Stimulated activated naive CD8-positive, alpha-beta T cell treated with anti-CD3 and anti-CD28 coated beads, Interleukin-15, Interleukin-2, amounts not matched to agents 100 U/mL and 50 U/mL, for 24 hours (primary cell): ENCODE measurements around the gene DSCAML1.
A peak's percentile ranks its signal among the peaks of the same experiment; 100 is the strongest.

Experiments
- ATAC-seq: fragments of 150-1000 bp; cut with Tn5 transposase; one replicate; pipeline ENCODE4 v1.10.0; 2021
- DNase-seq: peaks from one replicate; pipeline ENCODE4 v3.0.0; 2021

The DSCAML1 gene

GRCh38 chr11:117580866-117581265 is 216.2 kb downstream of the DSCAML1 start:
- no peak for DNase-seq
- no peak for ATAC-seq

GRCh38 chr11:117579161-117579560 is 217.9 kb downstream of the DSCAML1 start:
- no peak for DNase-seq
- ATAC-seq, result no peak

- no peak for ATAC-seq
- no peak for DNase-seq
Observed at GRCh38 chr11:117575856-117576255, 221.2 kb downstream of the DSCAML1 start.

GRCh38 chr11:117574551-117574950 is 222.5 kb downstream of the DSCAML1 start:
- DNase-seq, result no peak
- ATAC-seq, result no peak

GRCh38 chr11:117573326-117573725 is 223.7 kb downstream of the DSCAML1 start:
- ATAC-seq (no peak), DNase-seq (no peak)

GRCh38 chr11:117572671-117573070 is 224.3 kb downstream of the DSCAML1 start:
- ATAC-seq, result no peak
- DNase-seq, result no peak

GRCh38 chr11:117572129-117572528 is 224.9 kb downstream of the DSCAML1 start:
- ATAC-seq (no peak), DNase-seq (no peak)

- DNase-seq (no peak), ATAC-seq (peak; percentile 6)
Observed at GRCh38 chr11:117570701-117571100, 226.3 kb downstream of the DSCAML1 start.

- no peak for DNase-seq
Observed at GRCh38 chr11:117569911-117570310, 227.1 kb downstream of the DSCAML1 start.

GRCh38 chr11:117565709-117566108 is 231.3 kb downstream of the DSCAML1 start:
- ATAC-seq (no peak), DNase-seq (no peak)

More at GRCh38 chr11:117569911-117570310, 227.1 kb downstream of the DSCAML1 start:
- no peak for ATAC-seq

- ATAC-seq, result no peak
- no peak for DNase-seq
Observed at GRCh38 chr11:117564321-117564720, 232.7 kb downstream of the DSCAML1 start.

- no peak for DNase-seq
- ATAC-seq, result no peak
Observed at GRCh38 chr11:117563556-117563955, 233.5 kb downstream of the DSCAML1 start.

- DNase-seq (no peak), ATAC-seq (peak; percentile 19)
Observed at GRCh38 chr11:117562136-117562535, 234.9 kb downstream of the DSCAML1 start.

- DNase-seq (no peak), ATAC-seq (no peak)
Observed at GRCh38 chr11:117560780-117561530, 236.1 kb downstream of the DSCAML1 start.

- no peak for ATAC-seq
- no peak for DNase-seq
Observed at GRCh38 chr11:117559698-117560097, 237.3 kb downstream of the DSCAML1 start.

- DNase-seq (no peak), ATAC-seq (no peak)
Observed at GRCh38 chr11:117557361-117557760, 239.7 kb downstream of the DSCAML1 start.

GRCh38 chr11:117554601-117555333 is 242.2 kb downstream of the DSCAML1 start:
- DNase-seq (no peak), ATAC-seq (no peak)

GRCh38 chr11:117552626-117553025 is 244.4 kb downstream of the DSCAML1 start:
- DNase-seq, result no peak
- no peak for ATAC-seq

- ATAC-seq (no peak), DNase-seq (no peak)
Observed at GRCh38 chr11:117551761-117552343, 245.2 kb downstream of the DSCAML1 start.

- DNase-seq (no peak), ATAC-seq (no peak)
Observed at GRCh38 chr11:117550466-117550865, 246.6 kb downstream of the DSCAML1 start.

GRCh38 chr11:117549417-117549816 is 247.6 kb downstream of the DSCAML1 start:
- ATAC-seq (no peak), DNase-seq (no peak)

GRCh38 chr11:117548876-117549275 is 248.1 kb downstream of the DSCAML1 start:
- no peak for DNase-seq
- no peak for ATAC-seq

GRCh38 chr11:117547946-117548345 is 249.1 kb downstream of the DSCAML1 start:
- ATAC-seq (no peak), DNase-seq (no peak)
